ENCODE data around the gene LANCL2.
"Not testable (repeated sequence)": the region's sequence is repeated elsewhere in the genome, so short reads cannot be mapped to it uniquely, and the experiment has no call there.

Gene LANCL2

DNA sequence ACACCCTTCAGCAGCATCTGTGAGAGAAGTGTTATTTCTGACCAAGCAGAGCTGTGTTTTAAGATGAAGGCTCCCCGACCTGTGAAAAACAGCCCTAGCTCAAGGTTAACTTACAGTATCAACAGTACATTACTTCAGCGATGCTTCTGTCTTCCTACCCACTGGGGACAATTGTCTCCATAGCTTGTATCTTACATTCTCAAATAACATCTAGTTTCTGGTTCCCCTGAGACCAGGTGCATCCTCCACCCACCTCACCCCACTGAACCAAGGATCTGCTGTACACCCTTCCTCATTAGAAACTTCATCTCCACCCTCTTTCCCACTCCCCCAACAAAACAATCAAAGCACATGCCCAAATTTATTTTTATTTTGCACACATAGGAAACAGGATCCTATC is 105.1 kb downstream of the LANCL2 start:
- DNase-seq (ENCODE audit: insufficient read length, low spot score): no peak
- no peak for FAIRE-seq
- TF ChIP-seq POLR2A (IDR thresholded peaks at IDR 0.05; ENCODE audit: low read depth, low read length): no peak

DNA sequence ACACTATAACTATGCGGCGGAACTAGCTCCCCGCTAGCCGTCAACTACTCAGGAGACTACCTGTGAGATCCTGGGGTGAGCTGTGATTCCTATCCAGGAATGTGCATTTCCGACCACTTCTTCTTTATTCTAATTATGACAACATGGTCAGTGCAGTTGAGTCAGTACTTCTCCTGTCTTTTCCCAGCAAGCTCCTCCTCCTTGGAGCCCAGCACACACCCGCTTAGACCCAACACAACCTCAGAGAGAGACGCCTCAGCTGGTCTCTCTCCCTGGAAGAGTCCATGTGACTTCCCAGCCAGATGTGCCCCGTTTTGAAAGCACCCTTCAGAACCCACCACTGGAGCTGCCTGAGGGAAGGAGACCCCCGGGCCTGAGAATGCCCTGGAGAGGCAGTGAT is 106.5 kb downstream of the LANCL2 start:
- not testable (repeated sequence) for DNase-seq (ENCODE audit: insufficient read length, low spot score); FAIRE-seq

DNA sequence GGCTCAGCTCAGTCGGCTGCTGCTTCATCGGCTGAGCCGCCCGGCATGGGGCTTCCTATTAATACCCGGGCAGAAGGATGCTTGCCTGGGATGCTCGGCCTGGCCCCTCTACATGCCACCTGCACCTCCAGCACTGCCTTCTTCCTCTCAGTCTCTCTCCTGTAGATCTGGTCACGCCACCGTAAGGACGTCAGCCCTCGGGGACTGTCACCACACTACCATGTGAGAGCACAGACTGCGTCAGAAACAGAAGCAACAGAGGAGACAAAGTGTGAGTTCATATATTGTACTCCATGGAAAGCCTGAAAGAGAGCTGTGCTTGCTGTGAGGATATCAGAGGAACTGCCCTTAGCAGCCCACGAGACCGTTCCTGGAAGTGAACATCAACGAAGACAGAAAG is 107.3 kb downstream of the LANCL2 start:
- FAIRE-seq: not testable (repeated sequence)

DNA sequence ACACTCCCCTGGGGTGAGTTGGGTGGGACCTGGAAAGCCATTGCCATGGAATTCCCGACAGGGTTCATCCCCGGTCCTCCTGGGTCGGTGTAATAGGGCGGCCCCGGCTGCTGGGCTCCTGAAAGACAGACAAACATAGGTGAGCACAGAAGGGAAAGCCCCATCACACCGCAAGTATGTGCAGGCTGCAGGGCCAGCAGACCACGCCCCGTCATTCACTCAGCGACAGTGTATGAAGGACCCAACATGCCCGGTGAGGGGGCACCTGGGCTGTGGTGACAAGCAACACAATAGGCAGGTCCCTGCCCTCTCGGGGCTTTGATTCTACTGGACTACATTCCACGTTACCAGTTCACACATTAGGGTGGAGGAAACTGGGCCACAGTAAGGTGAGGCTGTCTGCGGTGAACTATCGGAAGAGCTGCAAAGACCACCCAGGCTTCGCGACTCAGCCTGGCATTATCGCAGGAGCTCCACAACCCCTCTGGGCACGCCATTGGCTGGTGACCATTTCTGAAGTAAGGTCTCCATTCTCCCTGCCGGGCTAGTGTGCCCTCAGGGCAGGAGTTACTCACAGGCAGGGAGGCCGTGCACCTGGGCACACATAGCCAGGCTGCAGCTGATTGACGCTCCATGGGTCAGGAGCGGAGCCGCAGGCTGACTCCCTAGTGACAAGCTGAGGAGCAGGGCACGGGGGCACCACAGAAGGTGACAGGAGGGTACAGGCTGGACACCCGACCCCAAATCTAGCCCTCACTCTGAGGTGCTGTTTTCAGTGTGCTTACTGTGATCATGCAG is 108.0 kb downstream of the LANCL2 start:
- no peak for FAIRE-seq
- no peak for TF ChIP-seq POLR2A (IDR thresholded peaks at IDR 0.05; ENCODE audit: low read depth, low read length)
- DNase-seq (ENCODE audit: insufficient read length, low spot score): no peak

More for the DNA sequence above, 107.3 kb downstream of the LANCL2 start:
- DNase-seq (ENCODE audit: insufficient read length, low spot score): not testable (repeated sequence)

DNA sequence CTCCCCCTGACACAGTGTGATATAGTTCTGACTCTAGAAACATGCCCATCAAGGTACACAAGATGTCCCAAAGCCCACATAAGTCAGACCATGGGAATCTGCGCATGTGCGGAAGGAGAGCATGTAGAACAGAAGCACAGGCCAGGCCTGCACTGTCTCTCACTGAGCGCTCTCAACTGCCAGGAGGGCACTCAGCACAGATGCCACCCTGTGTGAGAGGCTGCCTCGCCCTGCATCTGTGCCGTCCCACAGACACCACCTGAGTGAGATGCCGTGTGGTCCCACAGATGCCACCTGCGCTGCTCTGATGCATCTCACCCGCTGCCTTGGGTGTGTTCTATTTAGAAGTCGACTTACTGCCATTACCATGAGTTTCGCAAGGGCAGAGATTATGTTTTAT is 108.8 kb downstream of the LANCL2 start:
- no peak for FAIRE-seq
- no peak for DNase-seq (ENCODE audit: insufficient read length, low spot score)
- TF ChIP-seq POLR2A (IDR thresholded peaks at IDR 0.05; ENCODE audit: low read depth, low read length): no peak

DNA sequence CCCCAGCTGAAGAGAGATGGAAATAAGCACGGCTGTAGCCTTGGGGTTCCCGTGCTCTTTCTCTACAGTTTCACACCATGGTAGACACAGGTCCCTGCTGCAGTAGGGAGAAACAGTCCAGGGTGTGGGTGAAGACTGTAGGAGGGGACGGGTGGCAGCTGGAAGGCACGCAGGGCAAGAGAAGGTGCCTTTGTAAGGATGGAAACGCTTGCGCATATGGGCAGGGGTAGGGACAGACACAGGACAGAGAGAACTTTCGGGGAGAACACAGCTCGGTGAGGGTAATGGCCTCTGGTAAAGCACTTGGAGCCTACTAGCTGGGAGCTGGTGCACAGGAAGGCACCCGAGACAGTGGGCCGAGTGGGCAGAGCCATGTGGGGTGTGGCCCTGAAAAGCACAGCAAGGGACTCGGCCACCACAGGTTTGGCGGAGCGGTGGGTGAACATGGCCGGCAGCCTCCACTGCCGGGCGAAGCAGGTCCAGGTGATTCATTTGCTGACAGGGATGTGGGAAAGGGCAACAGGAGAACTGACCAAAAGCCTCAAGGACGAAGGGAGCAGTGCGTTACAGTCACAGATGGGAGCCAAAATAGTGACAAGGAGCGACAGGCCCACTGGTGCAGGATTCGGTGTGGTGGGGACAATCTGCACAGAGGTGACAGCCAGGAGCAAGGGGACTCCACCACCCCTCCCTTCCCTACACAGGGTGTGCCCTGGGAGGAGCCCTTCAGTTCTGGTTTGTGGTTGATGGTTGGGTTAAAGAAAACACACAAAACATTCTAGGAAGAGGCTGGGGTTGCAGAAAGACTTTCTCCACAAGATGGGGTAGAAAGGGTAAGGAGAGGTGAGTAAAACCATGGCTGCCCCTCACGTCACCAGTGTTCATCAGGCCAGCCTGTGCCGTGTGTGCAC is 110.1 kb downstream of the LANCL2 start:
- no peak for TF ChIP-seq POLR2A (IDR thresholded peaks at IDR 0.05; ENCODE audit: low read depth, low read length)
- FAIRE-seq: no peak
- DNase-seq (ENCODE audit: insufficient read length, low spot score): no peak

DNA sequence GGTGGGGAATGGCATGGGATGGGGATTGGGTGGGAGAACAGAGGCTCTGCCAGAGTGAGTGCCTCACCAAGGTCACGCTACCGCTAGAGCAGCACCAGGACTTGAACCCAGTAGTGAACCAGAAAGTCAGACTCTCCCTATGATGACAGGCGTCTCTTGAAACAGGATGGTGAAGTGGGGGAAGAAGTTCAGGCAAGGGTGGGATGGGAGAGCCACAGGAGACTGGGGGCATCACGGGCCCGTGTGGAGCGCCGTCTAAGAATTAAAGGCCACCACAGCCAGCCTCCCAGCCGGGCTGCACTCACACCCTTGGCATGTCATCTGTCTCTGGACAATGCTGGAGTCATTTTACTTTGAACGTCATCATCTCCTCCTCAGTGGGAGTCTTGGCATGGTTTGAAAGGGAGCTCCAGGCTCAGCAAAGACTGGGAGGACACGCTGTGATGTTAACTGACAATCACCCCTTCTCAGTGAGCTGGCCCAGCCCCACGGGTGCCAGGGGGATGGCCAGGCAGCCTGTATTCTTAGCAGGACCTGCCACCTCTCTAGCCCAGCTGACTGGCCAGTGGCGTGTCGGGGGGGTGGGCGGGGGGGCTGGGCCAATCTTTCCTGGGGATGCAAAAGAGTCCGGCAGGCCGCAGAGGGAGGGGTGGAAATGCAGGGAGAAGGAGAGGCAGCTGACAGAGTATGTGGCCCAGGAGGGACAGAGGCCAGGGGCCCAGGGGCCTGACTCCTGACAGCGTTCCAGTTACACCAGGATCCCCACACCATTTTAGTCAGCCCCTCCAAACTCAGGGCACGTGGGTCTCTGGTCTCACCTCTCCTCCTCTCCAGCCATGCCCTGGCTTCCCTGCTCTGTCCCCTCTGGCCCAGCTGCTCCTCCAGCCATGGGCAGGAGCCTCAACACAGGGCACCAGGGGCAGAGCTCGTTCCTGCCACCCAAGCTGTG is 111.0 kb downstream of the LANCL2 start:
- DNase-seq (ENCODE audit: insufficient read length, low spot score): peak; percentile 79
- no peak for FAIRE-seq
- TF ChIP-seq POLR2A (IDR thresholded peaks at IDR 0.05; ENCODE audit: low read depth, low read length): no peak

DNA sequence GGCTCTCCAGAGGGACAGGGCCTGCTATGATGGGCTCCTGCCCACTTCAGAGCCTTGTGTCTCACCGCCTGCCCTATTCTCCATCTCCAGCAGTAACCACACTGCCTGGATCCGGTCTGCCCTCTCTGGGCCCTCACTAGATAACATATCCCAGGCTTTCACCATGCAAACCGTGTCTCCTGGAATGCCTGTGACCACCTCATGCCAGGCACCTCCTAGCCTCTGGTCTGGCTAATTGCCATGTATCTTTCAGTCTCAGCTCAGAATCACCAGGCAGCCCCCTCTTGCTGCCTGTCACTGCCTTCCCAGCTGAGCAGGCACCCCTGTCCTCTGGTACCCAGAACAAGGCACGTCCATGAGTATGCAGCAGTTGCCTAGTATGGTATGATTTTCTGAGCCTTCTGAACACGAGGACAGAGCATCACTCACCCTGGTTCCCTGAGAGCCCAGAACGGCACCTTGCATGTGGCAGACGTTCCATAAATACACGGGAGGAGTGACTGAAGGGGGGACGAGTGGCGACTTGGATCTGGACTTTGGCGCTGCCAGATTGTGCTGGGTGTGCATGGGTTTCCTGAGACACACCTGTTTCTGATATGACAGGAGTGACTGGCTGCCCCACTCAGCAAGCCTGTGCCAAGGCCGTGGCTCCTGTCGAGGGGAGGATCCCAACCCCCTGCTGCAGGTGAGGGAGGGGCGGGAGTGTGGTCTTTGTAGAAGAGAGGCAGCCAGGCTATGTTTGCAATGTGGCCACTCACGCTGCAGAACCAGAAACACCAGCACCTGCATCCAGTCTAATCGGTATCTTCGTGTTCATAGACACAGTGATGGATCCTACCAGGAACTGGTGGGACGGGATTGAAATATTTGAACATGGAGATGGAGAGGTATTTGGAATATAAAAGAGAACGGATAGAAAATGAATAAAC is 112.0 kb downstream of the LANCL2 start:
- TF ChIP-seq POLR2A (IDR thresholded peaks at IDR 0.05; ENCODE audit: low read depth, low read length): no peak
- no peak for DNase-seq (ENCODE audit: insufficient read length, low spot score)
- FAIRE-seq: no peak

DNA sequence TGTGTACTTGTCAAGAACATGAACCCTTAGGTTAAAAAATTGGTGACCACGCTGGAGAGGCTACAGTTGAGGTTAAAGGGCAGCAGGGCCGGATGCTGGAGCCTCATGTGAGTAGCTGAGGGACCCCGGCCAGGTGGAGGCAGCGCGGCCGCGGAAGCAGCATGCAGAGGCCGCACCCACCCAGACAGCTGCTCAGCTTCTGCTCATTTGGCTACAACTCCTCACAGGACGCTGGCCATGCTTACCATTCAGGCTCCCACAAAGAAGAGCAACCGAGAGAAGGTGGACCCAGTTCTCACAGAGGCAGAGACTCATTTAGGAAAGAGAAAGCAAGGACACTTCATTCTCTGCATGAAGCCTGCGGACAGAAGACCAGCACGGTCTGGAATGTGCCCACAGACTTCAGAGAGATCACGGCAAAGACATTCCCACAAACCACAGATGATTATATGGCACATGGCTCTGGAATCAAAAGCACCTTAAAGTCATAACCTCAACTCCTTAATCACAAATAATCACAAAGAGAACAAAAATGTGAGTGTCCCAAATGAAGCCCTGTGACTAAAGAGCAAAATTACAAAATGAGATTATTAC is 112.7 kb downstream of the LANCL2 start:
- peak; percentile 95 for DNase-seq (ENCODE audit: insufficient read length, low spot score)
- no peak for TF ChIP-seq POLR2A (IDR thresholded peaks at IDR 0.05; ENCODE audit: low read depth, low read length)
- FAIRE-seq: peak; percentile 90

DNA sequence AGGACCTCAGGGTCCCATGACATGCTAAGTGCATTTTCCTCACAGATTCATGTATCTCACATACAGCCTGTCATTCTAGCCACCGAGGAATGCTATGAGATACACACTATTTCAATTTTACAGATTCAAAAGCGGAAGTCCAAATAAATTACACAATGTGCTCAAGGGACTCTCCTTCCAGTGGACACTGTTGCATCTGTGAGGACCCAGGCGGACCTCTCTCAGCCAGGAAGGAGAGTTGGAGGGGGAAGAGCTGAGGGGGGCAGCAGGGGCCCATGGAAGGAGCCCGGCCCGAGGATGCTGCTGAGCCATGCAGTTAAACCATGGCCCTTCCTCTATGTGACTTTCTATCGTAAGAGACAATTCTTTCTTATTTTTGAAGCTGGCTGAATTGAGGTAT is 113.6 kb downstream of the LANCL2 start:
- no peak for DNase-seq (ENCODE audit: insufficient read length, low spot score)
- no peak for TF ChIP-seq POLR2A (IDR thresholded peaks at IDR 0.05; ENCODE audit: low read depth, low read length)
- no peak for FAIRE-seq

DNA sequence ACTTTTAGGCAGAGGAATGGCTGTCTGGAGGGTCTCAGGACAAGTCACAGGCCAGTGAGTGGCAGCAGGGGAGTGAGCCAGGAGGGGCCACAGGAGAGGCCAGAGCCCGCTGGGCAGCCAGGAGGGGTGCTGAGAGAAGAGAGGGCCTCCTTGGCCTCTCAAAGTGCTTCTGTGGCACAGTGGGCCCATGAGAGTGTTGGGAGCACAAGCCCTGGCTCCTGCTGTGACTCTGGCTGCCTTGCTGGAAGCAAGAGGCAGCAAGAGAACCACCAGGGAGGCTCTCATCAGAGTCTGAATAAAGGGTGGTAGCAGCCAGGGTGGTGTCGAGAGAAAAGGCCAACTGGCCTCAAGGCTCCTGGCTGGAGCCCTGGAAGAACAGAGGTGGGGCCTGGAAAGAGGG is 116.0 kb downstream of the LANCL2 start:
- FAIRE-seq: no peak
- no peak for DNase-seq (ENCODE audit: insufficient read length, low spot score)
- TF ChIP-seq POLR2A (IDR thresholded peaks at IDR 0.05; ENCODE audit: low read depth, low read length): no peak

DNA sequence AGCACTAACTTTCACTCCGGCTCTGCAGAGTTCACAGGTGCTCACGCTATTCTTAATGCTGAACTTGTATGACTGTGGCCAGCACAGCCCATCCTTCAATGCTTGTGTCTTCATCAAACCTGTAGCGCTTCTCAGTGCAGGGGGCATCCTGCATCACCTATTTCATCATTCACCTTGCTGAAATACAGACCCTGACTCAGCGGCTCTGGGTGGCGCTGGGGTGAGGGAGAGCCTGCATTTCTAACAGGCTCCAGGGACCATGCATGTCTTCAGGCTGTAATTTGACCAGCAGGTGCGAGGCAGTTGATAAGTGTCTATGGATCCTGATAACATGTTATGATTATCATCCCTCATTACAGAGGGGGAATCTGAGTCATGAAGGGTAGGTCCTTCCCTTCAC is 117.9 kb downstream of the LANCL2 start:
- TF ChIP-seq POLR2A (IDR thresholded peaks at IDR 0.05; ENCODE audit: low read depth, low read length): no peak
- DNase-seq (ENCODE audit: insufficient read length, low spot score): no peak
- FAIRE-seq: no peak
